ENCODE measurements around the gene PNPLA7.

GRCh38 chr9:137569609-137570203 lies 19.5 kb upstream of the PNPLA7 start:
- TF ChIP-seq POLR2AphosphoS5 (IDR thresholded peaks at IDR 0.05), result no peak
- TF ChIP-seq CTCF (IDR thresholded peaks at IDR 0.05), result no peak

All from stomach (tissue), 4 donors.